GM18505 (cell line): ENCODE measurements around the gene MYPOP.
A peak's percentile ranks its signal among the peaks of the same experiment; 100 is the strongest.
"Not testable (repeated sequence)": the region's sequence is repeated elsewhere in the genome, so short reads cannot be mapped to it uniquely, and the experiment has no call there.

ENCODE experiments used
- ATAC-seq: cut with Tn5 transposase; IDR thresholded peaks from one replicate; pipeline ENCODE4 v1.9.1; 2021; ENCODE audit not compliant: unreplicated experiment
- POLR2A ChIP-seq: IDR thresholded peaks from 4 replicates; pipeline ENCODE4 v1.6.1; 2011; ENCODE audit warnings: borderline replicate concordance; ENCODE audit not compliant: insufficient read depth, insufficient read length; ENCODE audit errors: extremely low read depth

The MYPOP gene

GRCh38 chr19:45899919-45900589 is 2.4 kb downstream of the MYPOP start:
- no peak for TF ChIP-seq POLR2A
- ATAC-seq: no peak

- ATAC-seq: no peak
- no peak for TF ChIP-seq POLR2A
Observed at GRCh38 chr19:45899253-45899652, 3.2 kb downstream of the MYPOP start.

- ATAC-seq: no peak
- no peak for TF ChIP-seq POLR2A
Observed at GRCh38 chr19:45897261-45897812, 5.1 kb downstream of the MYPOP start.

- ATAC-seq: not testable (repeated sequence)
Observed at GRCh38 chr19:45895983-45896599, 6.3 kb downstream of the MYPOP start.

GRCh38 chr19:45895519-45895972 is 6.9 kb downstream of the MYPOP start:
- ATAC-seq: no peak
- TF ChIP-seq POLR2A: no peak

GRCh38 chr19:45890877-45891276 is 11.5 kb downstream of the MYPOP start:
- ATAC-seq: no peak
- no peak for TF ChIP-seq POLR2A

GRCh38 chr19:45889210-45889885 is 13.1 kb downstream of the MYPOP start:
- no peak for ATAC-seq
- no peak for TF ChIP-seq POLR2A

- no peak for ATAC-seq
- TF ChIP-seq POLR2A: no peak
Observed at GRCh38 chr19:45887200-45887710, 15.2 kb downstream of the MYPOP start.

- peak; percentile 55 for TF ChIP-seq POLR2A
- ATAC-seq: peak; percentile 49
Observed at GRCh38 chr19:45886427-45887199, 15.8 kb downstream of the MYPOP start.

GRCh38 chr19:45885556-45886426 is 16.6 kb downstream of the MYPOP start, which contains the start of gene IRF2BP1:
TSS of gene IRF2BP1 (minus strand) at chr19:45886141. CDS start at chr19:45885774, 367 bp downstream.
- peak; percentile 49 for TF ChIP-seq POLR2A
- peak; percentile 47 for ATAC-seq

- ATAC-seq: peak; percentile 2
- TF ChIP-seq POLR2A: no peak
Observed at GRCh38 chr19:45884682-45885555, 17.5 kb downstream of the MYPOP start.
